Hippocampal formation (tissue), 2 donors: Measurements from ENCODE around the gene PABPC1L.

Experiments
- DNase-seq, 2 donors: peaks; one replicate each; lab custom pipeline; 2025; lab: John Stamatoyannopoulos, UW

Gene PABPC1L

GRCh38 chr20:44966030-44966961, 56.4 kb downstream of the PABPC1L start, which contains the start of gene STK4:
STK4 (plus strand) TSS chr20:44966512; CDS start chr20:44966569, 57 bp downstream.
- peak; percentile 92 for DNase-seq

GRCh38 chr20:44967207-44967807, 57.4 kb downstream of the PABPC1L start:
- DNase-seq: peak in 1 of 2 donors; percentile 3

GRCh38 chr20:44969300-44969894, 59.5 kb downstream of the PABPC1L start:
- no peak for DNase-seq

GRCh38 chr20:44970243-44970757, 60.4 kb downstream of the PABPC1L start:
- DNase-seq: no peak

- DNase-seq: no peak
Measured at GRCh38 chr20:44973053-44973452, 63.2 kb downstream of the PABPC1L start.

- no peak for DNase-seq
Measured at GRCh38 chr20:44976698-44977097, 66.8 kb downstream of the PABPC1L start.

- no peak for DNase-seq
Measured at GRCh38 chr20:44979090-44979621, 69.3 kb downstream of the PABPC1L start.

GRCh38 chr20:44981736-44982406, 72.0 kb downstream of the PABPC1L start:
- DNase-seq: no peak

GRCh38 chr20:44983093-44983674, 73.3 kb downstream of the PABPC1L start:
- no peak for DNase-seq

- no peak for DNase-seq
Measured at GRCh38 chr20:44988631-44989171, 78.8 kb downstream of the PABPC1L start.
